GM23338 (cell line): Measurements from ENCODE around the gene KCNMA1. TPM values are rescaled to one million over a fixed set of nuclear protein-coding genes. Genes with fewer than 3 reads are reported as not detected.

Experiments
- ATAC-seq: fragments of 200-7000 bp; cut with Tn5 transposase; 3 replicates; pipeline ENCODE4 v1.9.1; 2020
- DNase-seq: peaks from one replicate; pipeline ENCODE4 v3.0.0-alpha.2; 2015; ENCODE audit warnings: low spot score
- H2AFZ ChIP-seq: fragments of 200-600 bp; sonication (generic); 2 replicates; pipeline ENCODE4 v1.8.0; 2016; ENCODE audit warnings: antibody characterized with exemption, mild to moderate bottlenecking, moderate library complexity
- H3F3A ChIP-seq: fragments of 200-600 bp; sonication (generic); replicated peaks from 2 replicates; pipeline ENCODE4 v1.8.0; 2017; ENCODE audit warnings: antibody characterized with exemption, mixed run types, low read depth
- H3K27ac ChIP-seq: fragments of 200-600 bp; sonication (generic); 2 replicates; pipeline ENCODE4 v1.6.1; 2016; ENCODE audit warnings: low read depth
- H3K27me3 ChIP-seq: fragments of 200-600 bp; sonication (generic); 2 replicates; pipeline ENCODE4 v1.8.0; 2016; ENCODE audit warnings: mild to moderate bottlenecking, mixed run types, moderate library complexity; ENCODE audit not compliant: insufficient read depth
- H3K36me3 ChIP-seq: fragments of 200-600 bp; sonication (generic); 2 replicates; pipeline ENCODE4 v1.8.0; 2016; ENCODE audit warnings: mild to moderate bottlenecking; ENCODE audit not compliant: insufficient read depth
- H3K4me1 ChIP-seq: fragments of 200-600 bp; sonication (generic); 2 replicates; pipeline ENCODE4 v1.8.0; 2016; ENCODE audit warnings: mild to moderate bottlenecking, moderate library complexity; ENCODE audit not compliant: insufficient read depth
- H3K4me2 ChIP-seq: fragments of 200-600 bp; sonication (generic); 2 replicates; pipeline ENCODE4 v1.7.1; 2017; ENCODE audit warnings: mixed run types
- H3K4me3 ChIP-seq: fragments of 200-600 bp; sonication (generic); 2 replicates; pipeline ENCODE4 v1.6.1; 2016; ENCODE audit warnings: mixed run types
- H3K79me2 ChIP-seq: fragments of 200-600 bp; sonication (generic); replicated peaks from 2 replicates; pipeline ENCODE4 v1.8.0; 2017; ENCODE audit warnings: mild to moderate bottlenecking; ENCODE audit not compliant: insufficient read depth
- H3K9me2 ChIP-seq: fragments of 200-600 bp; sonication (generic); 2 replicates; pipeline ENCODE4 v1.8.0; 2017; ENCODE audit not compliant: insufficient read depth
- H4K20me1 ChIP-seq: fragments of 200-600 bp; sonication (generic); replicated peaks from 2 replicates; pipeline ENCODE4 v1.8.0; 2017; ENCODE audit warnings: mild to moderate bottlenecking; ENCODE audit not compliant: insufficient read depth
- H3K27ac Mint-ChIP-seq: 2 replicates; pipeline ENCODE4 v1.8.0; 2020; ENCODE audit warnings: inconsistent platforms, mild to moderate bottlenecking, moderate library complexity, mixed read lengths
- H3K27me3 Mint-ChIP-seq: 3 replicates; pipeline ENCODE4 v1.8.0; 2022; ENCODE audit warnings: low read depth, mild to moderate bottlenecking, moderate library complexity, mixed read lengths, inconsistent platforms; ENCODE audit not compliant: insufficient read depth, poor library complexity
- H3K36me3 Mint-ChIP-seq: 3 replicates; pipeline ENCODE4 v1.8.0; 2021; ENCODE audit warnings: low read depth, mild to moderate bottlenecking, inconsistent platforms, moderate library complexity, mixed read lengths
- H3K4me1 Mint-ChIP-seq: 3 replicates; pipeline ENCODE4 v1.8.0; 2020; ENCODE audit warnings: mild to moderate bottlenecking, inconsistent platforms, mixed read lengths
- H3K4me3 Mint-ChIP-seq: 3 replicates; pipeline ENCODE4 v1.8.0; 2021; ENCODE audit warnings: moderate library complexity, mild to moderate bottlenecking, inconsistent platforms, mixed read lengths
- H3K9me3 Mint-ChIP-seq: 3 replicates; pipeline ENCODE4 v1.8.0; 2020; ENCODE audit warnings: moderate library complexity, mild to moderate bottlenecking, inconsistent platforms, mixed read lengths
- EZH2 ChIP-seq: fragments of 200-600 bp; sonication (generic); IDR thresholded peaks from one replicate; pipeline ENCODE4 v1.8.0; 2017; ENCODE audit warnings: antibody characterized with exemption, mild to moderate bottlenecking, low read depth; ENCODE audit not compliant: unreplicated experiment
- EZH2phosphoT487 ChIP-seq: fragments of 200-600 bp; sonication (generic); IDR thresholded peaks from one replicate; pipeline ENCODE4 v1.8.1; 2018; ENCODE audit warnings: antibody characterized with exemption; ENCODE audit not compliant: unreplicated experiment
- JUNB ChIP-seq: IDR thresholded peaks from one replicate; pipeline ENCODE4 v1.6.1; 2016; ENCODE audit warnings: antibody characterized with exemption; ENCODE audit not compliant: unreplicated experiment
- NANOG ChIP-seq: IDR thresholded peaks from 2 replicates; pipeline ENCODE4 v1.6.1; 2016; ENCODE audit warnings: antibody characterized with exemption, borderline replicate concordance
- POLR2AphosphoS5 ChIP-seq: IDR thresholded peaks from 2 replicates; pipeline ENCODE4 v1.6.1; 2016; ENCODE audit warnings: antibody characterized with exemption, low read depth
- STAT1 ChIP-seq: IDR thresholded peaks from one replicate; pipeline ENCODE4 v1.6.1; 2016; ENCODE audit warnings: antibody characterized with exemption; ENCODE audit not compliant: unreplicated experiment
- ZNF114 ChIP-seq: fragments of 250-450 bp; sonication (Bioruptor Pico); IDR thresholded peaks from 2 replicates; pipeline ENCODE4 v1.5.0; 2020; ENCODE audit warnings: mild to moderate bottlenecking, moderate library complexity
- ZNF331 ChIP-seq: fragments of 250-450 bp; sonication (Bioruptor Pico); IDR thresholded peaks from 2 replicates; pipeline ENCODE4 v1.5.0; 2020; ENCODE audit warnings: low read depth, mild to moderate bottlenecking, moderate library complexity
- ZNF462 ChIP-seq: fragments of 250-450 bp; sonication (Bioruptor Pico); IDR thresholded peaks from 2 replicates; pipeline ENCODE4 v1.5.0; 2020; ENCODE audit warnings: mild to moderate bottlenecking, moderate library complexity
- polyA plus RNA-seq: library from polyadenylated mRNA; unstranded; fragments of >200 nt; fragmentation: Nextera tagmentation; extraction: Ambion mirVana; gene quantifications from 2 replicates; pipeline ENCODE4 v1.2.1, GENCODE V29; 2016
- total RNA-seq: library from RNA; depleted of rRNA; stranded (reverse); fragments of >200 nt; shearing (Covaris generic); gene quantifications from 2 replicates; pipeline ENCODE4 v1.2.3, GENCODE V29; 2014
- TF ChIP-seq, protein P1 (sequence below), 2 experiments: fragments of 200-600 bp in 1 of 2; sonication (generic) in 1 of 2; conservative IDR thresholded peaks; 2 replicates each; pipeline versions ENCODE4 v1.5.1 to v1.6.1; 2016 to 2017; ENCODE audit warnings: antibody characterized with exemption in 2 of 2, low read depth in 2 of 2, mild to moderate bottlenecking in 2 of 2, moderate library complexity in 1 of 2
- TF ChIP-seq, protein P2 (sequence below): IDR thresholded peaks from one replicate; pipeline ENCODE4 v1.6.1; 2018; ENCODE audit warnings: antibody characterized with exemption; ENCODE audit not compliant: unreplicated experiment
- TF ChIP-seq, protein P3 (sequence below): IDR thresholded peaks from 2 replicates; pipeline ENCODE4 v1.6.1; 2016; ENCODE audit warnings: antibody characterized with exemption

Gene KCNMA1
- total and polyA plus RNA-seq, 2 experiments from 2014 or later = 8.2 to 9.0 TPM

- Histone ChIP-seq H3K9me2 (no peaks in the 10 kb centered on the region), H3K4me1 (no peaks in the 10 kb centered on the region), H3K36me3 (no peaks in the 10 kb centered on the region), H3F3A (no peaks in the 10 kb centered on the region), H2AFZ (no peak overlapping the region), H3K79me2 (no peaks in the 10 kb centered on the region), H3K27ac (no peak overlapping the region), H3K27me3 (no peaks in the 10 kb centered on the region), H3K4me3 (no peak overlapping the region), H4K20me1 (no peaks in the 10 kb centered on the region), H3K4me2 (no peak overlapping the region)
- DNase-seq (no peak), ATAC-seq (no peak)
- H3K4me3 Mint-ChIP-seq = no peak overlapping the region
- H3K36me3 Mint-ChIP-seq = peaks cover 27% of the 10 kb centered on the region
- H3K27ac Mint-ChIP-seq = no peak overlapping the region
- H3K27me3 Mint-ChIP-seq = no peaks in the 10 kb centered on the region
- TF ChIP-seq EZH2phosphoT487 (no peak), EZH2 (no peak), JUNB (no peak), POLR2AphosphoS5 (no peak), ZNF114 (CRISPR knock-in tag) (no peak), STAT1 (no peak), ZNF331 (CRISPR knock-in tag) (no peak), ZNF462 (CRISPR knock-in tag) (no peak), NANOG (no peak)
- TF ChIP-seq, protein P1, sequence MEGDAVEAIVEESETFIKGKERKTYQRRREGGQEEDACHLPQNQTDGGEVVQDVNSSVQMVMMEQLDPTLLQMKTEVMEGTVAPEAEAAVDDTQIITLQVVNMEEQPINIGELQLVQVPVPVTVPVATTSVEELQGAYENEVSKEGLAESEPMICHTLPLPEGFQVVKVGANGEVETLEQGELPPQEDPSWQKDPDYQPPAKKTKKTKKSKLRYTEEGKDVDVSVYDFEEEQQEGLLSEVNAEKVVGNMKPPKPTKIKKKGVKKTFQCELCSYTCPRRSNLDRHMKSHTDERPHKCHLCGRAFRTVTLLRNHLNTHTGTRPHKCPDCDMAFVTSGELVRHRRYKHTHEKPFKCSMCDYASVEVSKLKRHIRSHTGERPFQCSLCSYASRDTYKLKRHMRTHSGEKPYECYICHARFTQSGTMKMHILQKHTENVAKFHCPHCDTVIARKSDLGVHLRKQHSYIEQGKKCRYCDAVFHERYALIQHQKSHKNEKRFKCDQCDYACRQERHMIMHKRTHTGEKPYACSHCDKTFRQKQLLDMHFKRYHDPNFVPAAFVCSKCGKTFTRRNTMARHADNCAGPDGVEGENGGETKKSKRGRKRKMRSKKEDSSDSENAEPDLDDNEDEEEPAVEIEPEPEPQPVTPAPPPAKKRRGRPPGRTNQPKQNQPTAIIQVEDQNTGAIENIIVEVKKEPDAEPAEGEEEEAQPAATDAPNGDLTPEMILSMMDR (conservative IDR thresholded peaks at IDR 0.05; ENCODE audit: low read depth in 2 of 2) = no peak
- TF ChIP-seq, protein P2, sequence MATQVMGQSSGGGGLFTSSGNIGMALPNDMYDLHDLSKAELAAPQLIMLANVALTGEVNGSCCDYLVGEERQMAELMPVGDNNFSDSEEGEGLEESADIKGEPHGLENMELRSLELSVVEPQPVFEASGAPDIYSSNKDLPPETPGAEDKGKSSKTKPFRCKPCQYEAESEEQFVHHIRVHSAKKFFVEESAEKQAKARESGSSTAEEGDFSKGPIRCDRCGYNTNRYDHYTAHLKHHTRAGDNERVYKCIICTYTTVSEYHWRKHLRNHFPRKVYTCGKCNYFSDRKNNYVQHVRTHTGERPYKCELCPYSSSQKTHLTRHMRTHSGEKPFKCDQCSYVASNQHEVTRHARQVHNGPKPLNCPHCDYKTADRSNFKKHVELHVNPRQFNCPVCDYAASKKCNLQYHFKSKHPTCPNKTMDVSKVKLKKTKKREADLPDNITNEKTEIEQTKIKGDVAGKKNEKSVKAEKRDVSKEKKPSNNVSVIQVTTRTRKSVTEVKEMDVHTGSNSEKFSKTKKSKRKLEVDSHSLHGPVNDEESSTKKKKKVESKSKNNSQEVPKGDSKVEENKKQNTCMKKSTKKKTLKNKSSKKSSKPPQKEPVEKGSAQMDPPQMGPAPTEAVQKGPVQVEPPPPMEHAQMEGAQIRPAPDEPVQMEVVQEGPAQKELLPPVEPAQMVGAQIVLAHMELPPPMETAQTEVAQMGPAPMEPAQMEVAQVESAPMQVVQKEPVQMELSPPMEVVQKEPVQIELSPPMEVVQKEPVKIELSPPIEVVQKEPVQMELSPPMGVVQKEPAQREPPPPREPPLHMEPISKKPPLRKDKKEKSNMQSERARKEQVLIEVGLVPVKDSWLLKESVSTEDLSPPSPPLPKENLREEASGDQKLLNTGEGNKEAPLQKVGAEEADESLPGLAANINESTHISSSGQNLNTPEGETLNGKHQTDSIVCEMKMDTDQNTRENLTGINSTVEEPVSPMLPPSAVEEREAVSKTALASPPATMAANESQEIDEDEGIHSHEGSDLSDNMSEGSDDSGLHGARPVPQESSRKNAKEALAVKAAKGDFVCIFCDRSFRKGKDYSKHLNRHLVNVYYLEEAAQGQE = no peak
- TF ChIP-seq, protein P3, sequence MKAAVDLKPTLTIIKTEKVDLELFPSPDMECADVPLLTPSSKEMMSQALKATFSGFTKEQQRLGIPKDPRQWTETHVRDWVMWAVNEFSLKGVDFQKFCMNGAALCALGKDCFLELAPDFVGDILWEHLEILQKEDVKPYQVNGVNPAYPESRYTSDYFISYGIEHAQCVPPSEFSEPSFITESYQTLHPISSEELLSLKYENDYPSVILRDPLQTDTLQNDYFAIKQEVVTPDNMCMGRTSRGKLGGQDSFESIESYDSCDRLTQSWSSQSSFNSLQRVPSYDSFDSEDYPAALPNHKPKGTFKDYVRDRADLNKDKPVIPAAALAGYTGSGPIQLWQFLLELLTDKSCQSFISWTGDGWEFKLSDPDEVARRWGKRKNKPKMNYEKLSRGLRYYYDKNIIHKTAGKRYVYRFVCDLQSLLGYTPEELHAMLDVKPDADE = no peak
- H3K4me1 Mint-ChIP-seq = no peaks in the 10 kb centered on the region
- peaks cover 27% of the 10 kb centered on the region for H3K9me3 Mint-ChIP-seq
These were observed 738.1 kb downstream of the KCNMA1 start for GRCh38 chr10:76899490-76899889.
